GM19467 (cell line): Measurements from ENCODE around the gene EXOC4.
"Not testable (repeated sequence)": the region's sequence is repeated elsewhere in the genome, so short reads cannot be mapped to it uniquely, and the experiment has no call there.

Experiments used
- ATAC-seq: cut with Tn5 transposase; IDR thresholded peaks from one replicate; pipeline ENCODE4 v1.9.1; 2021; ENCODE audit warnings: mild to moderate bottlenecking, moderate library complexity; ENCODE audit not compliant: unreplicated experiment

Gene EXOC4

DNA sequence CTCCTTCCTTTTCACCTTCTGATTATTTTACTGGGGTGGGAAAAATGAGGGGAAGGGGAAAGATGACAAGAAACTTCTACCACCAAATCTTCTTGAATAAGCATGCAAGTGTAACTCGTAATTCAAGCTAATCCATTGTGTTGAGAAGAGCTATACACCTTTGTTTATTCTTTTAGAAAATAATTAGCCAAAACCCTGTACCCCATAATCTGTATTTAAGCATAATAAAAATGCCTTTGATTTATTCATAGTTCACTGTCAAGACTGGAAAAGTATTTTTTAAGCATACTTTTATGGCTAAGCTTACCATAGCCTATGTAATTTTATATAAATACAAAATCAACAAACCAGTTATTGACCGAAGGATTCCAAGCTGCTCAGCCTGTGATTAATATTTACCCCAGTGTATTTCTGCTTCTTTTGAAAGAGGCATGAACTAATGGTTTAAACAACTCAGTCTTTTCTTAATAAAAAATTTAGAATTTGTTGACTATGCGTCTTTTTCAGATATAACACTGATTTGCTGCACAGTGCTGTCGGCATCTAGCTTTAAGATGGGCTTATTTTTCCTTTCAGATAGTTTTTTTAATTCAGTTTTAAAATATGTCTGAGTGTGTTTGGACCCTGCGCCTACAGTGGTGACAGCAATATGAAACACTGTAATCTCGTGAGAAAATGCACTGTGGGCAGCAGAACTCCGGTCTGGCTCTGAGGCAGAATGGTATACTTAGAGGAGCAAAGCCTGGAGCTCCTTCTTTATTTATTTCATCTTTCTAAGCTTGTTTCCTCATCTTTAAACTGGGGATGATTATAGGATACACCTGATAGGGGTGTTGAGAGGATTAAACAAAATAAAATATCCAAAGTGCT, 635.4 kb downstream of the EXOC4 start:
- ATAC-seq, result no peak

DNA sequence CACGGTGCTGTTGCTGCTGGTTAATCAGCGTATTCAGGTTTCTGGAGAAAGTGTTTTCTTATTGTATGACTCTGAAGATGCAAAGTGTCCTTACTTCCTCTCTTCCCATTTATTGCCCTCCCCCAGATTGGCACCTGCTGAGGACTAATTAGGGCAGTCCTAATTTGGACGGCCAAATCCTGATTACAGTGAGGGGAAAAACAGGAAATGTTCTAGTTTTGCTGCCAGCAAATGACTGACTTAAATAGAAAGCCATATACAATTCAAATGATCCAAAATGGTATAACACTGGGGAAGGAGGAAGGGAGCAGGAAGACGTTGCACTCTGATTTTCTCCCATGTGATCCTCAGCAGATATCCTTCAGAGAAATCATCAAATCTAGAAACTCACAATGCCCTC, 651.9 kb downstream of the EXOC4 start:
- no peak for ATAC-seq

DNA sequence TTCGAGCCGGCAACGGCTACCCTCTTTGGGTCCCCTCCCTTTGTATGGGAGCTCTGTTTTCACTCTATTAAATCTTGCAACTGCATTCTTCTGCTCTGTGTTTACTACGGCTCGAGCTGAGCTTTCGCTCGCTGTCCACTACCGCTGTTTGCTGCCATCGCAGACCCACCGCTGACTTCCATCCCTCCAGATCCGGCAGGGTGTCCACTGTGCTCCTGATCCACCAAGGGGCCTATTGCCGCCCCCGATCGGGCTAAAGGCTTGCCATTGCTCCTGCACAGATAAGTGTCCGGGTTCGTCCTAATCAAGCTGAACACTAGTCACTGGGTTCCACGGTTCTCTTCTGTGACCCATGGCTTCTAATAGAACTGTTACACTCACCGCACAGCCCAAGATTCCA, 653.7 kb downstream of the EXOC4 start:
- not testable (repeated sequence) for ATAC-seq

DNA sequence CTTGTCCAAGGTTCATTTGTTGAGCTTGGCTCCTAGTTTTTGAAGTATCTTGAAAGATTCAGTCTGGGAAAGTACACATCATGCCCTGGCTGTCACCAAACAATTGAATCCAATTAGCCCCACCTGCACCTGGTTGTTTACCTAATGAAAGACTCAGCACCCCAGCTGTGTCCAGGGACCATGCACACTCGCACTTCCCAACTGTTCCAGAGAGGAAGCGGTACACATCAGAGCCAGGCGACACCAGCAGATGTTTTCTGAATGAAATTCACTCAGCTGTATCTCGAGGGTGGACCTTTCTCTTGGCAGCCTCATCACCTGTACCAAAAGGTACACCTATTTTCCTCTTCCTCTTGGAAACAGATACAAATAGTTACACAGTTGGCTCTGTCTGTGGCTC, 657.9 kb downstream of the EXOC4 start:
- no peak for ATAC-seq

DNA sequence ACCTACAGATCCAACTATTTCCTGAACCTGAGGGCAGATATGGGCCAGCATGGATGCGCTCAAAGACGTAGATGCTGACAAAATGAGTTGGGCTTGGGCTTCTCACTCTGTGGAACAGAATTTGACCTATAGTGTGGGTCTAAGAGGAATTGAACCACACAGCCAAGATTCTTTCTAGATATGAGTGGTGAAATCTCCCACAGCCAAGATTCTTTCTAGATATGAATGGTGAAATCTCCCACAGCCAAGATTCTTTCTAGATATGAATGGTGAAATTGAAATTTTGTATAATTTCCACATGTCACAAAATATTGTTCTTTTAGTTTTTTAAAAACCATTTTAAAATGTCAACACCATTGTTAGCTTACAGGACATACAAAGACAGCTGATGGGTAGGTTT, 658.8 kb downstream of the EXOC4 start:
- no peak for ATAC-seq

DNA sequence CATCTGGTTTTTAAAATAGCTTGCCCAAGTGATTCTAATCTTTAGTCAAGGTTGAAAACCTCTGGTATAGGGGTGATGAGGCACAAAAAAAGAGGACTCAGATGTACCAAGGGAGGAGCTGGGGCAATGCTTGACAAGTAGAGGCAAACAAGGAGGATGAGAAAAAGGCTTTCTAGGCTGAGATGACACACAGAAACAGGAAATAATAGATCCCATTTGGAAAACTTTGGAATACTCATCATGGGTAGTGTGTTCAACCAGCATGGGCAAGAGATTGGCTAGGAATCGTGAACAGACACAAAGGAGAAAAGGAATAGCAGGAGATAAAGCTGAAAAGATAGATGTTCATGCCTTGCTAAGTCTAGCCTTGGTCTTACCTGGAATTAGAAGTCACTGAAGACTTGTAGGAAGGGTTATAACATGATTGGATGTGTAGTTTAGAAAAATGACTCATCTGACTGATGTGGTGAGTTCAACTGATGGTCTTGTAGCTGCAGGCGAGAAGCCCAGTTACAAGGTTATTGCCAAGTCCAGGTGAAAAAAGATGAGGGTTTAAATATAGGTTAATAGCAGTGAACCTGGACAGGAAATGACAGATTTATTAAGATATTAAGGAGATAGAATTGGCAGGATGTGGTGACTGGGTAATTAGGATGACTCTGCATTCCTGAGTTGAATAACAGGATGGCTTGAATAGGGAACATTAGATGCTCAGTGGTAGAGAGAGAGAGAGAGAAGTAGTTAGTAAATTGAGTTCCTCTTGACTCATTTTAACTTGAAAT, 660.2 kb downstream of the EXOC4 start:
- no peak for ATAC-seq

DNA sequence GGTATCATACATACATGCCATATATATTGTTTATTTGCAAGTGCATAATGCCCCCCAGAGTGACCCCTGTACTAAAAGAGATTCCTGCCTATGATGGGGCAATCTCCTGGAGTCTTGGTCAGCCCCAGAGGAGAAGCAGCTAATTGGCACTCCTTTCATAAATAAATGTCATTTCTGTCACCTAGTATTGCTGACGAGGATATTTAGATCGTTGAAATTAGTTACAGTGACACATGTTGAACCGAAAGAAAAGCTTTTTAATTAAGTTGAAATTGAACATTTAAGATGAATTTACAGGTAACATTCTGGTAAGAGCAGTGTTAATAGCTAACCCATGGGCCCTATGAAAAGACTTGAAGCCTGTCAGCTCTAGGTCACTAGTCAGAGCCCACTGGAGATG, 663.7 kb downstream of the EXOC4 start:
- ATAC-seq, result no peak

DNA sequence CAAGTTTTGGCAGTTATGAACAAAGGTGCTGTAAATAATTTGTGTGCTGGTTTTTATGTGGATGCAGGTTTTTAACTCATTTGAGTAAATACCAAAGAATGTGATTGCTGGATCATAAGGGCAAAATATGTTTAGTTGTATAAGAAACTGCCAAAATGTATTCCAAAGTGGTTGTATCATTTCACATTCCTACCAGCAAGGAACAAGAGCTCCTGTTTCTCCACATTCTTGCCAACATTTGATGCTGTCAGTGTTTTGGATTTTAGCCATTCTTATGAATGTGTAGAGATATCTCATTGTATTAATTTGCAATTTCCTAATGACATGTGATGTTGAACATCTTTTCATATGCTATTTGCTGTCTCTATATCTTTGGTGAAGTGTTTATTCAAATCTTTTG, 666.9 kb downstream of the EXOC4 start:
- no peak for ATAC-seq

DNA sequence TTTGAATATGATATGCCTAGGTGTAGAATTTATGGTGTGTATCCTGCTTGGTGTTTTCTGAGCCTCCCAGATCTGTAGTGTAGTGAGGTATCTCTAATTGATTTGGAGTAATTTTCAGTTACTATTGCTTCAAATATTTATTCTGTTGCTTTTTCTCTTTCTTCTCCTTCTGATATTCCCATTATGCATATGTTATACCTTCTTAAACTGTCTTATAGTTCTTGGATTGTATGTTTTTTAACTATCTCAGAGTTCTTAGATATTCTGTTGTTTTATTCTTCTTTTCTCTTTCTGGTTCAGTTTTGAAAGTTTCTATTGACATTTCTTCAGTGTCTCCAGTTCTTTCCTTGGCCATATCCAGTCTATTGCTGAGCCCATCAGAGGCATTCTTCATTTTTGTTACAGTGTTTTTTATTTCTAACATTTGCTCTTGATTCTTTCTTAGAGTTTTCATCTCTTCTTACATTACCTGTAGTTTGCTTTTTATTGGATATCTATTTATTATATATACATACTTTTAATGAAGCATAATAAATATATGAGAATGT, 668.8 kb downstream of the EXOC4 start:
- no peak for ATAC-seq

DNA sequence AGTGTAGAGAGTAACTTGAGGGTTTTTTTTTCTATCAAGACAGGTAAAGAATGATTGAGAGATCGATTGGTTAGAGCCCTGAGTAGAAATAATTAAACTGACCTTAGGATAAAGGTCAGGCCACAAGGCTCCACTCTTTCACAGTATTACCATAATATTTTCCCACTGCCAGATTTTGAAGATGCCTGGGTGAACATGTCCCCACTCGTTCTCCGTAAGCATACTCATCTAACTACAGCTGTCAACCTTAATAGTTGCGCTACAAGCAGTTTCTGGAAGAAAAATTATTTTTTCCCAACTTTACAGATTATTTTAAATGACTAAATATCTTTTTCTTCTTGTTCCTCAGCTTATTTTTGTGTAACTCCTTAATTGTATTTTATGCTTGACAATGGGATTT, 671.1 kb downstream of the EXOC4 start:
- no peak for ATAC-seq

DNA sequence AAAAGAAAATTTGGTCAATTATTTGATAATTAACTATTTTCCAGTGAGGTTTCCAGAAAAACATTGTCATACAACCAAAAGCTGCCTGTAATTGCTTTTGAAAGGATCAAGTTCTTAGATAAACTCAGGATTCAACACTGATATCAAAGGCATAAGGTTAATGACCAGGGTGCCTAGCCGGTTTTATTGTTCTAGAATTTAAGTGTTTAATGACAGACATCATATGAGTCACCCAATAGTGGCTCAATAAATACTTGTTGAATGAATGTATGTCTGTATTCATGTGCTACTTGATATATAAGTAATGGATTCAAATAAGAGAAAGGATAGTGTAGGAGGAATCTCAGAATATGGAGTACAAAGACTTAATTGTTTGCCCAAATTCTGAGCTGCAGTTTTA, 678.2 kb downstream of the EXOC4 start:
- ATAC-seq, result no peak

DNA sequence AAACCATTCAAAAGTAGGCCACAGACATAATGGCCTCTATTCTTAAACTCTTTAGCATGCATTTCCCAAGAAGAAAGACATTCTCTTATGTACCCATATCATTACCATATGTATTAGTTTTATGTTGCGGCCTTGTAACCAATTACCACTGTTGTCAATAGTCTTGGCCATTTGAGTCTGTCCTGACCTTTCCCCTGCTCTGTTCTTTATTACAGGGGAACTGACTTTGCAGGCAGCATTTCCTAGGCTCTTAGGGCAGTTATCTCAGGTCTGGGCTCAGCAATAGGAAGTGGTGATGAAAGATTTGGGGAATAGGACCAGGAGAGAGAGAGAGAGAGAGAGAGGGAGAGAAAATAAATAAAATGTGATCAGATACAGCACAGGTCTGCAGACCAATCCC, 679.7 kb downstream of the EXOC4 start:
- no peak for ATAC-seq

DNA sequence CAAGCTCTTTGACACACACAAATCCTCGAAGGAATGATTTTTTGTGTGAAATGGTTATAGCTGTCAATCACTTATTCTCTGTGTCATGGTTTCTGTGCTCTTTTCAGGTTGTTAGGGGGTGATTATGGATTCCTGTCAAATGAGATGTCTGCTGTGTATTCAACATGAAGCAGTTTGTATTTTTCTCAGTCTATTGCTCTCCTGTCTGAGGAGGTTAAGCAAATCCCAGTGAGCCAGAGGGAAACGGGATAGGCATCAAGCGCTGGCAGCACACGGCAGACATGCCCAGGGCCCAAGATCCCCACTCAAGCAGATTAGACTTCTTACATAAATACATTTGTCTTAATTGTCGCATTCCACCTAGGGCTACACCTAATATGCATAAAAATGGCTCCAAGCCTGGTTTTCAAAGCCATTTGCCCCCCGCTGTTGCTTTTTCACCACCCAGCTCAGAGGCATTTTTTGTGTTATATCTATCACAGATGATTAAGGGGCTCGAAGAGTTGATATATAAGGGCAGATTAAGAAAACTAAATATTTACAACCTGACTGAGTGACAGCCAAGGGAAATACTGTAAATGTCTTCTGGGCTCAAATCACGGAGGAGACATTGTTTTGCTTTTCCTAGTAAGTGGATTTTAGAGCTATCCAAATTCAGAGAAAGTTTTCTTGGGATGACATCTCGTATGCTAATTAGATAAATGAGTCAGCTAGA, 681.5 kb downstream of the EXOC4 start:
- no peak for ATAC-seq

DNA sequence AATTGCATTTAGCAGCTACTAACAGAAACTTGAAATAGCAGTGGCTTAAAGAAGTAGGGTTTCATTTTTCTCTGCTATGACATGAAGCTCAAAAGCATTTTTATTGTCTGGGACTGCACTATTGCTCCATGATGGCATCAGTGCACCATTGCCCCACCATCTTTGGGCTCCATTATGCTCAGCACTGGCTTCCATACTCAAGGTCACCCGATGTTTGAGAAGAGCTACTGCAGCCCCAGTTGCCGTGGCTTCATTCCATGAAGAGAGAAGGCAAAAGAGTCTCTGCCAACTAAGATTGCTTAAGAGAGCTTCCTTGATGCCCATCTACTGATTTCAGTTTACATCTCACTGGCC, 682.1 kb downstream of the EXOC4 start:
- no peak for ATAC-seq

DNA sequence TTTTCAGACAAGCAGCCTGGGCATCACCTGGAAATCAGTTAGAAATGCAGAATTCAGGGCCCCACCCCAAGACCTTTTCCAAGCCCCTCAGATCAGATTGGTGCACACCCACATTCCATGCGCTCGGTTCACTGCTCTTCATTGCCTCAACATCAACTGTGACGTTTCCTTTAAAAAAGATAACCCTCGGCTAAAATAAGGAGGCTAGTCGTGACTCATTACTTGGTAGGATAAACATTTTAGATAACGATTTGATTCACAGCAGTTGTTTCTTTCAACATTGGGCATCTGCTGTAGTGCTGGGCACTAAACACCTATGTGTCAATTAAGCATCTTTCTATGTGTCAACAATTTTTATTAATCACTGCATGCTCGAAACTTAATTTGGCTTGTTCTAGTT, 683.2 kb downstream of the EXOC4 start:
- no peak for ATAC-seq

DNA sequence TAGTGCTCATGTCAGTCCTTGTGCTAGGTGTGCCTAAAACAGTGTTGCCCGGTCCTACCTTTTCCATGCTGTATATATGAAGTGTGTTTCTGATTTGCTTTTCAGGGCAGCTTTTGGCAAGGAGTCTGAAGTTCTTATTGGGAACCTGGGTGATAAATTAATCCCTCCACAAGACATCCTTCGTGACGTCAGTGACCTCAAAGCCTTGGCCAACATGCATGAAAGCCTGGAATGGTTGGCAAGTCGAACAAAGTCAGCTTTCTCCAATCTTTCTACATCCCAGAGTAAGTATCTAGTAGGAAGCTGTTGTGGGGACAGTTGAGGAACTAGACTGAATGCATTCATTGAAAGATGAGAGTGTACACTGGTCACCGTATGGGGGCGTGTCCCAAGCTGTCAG, 684.9 kb downstream of the EXOC4 start:
- ATAC-seq, result no peak

DNA sequence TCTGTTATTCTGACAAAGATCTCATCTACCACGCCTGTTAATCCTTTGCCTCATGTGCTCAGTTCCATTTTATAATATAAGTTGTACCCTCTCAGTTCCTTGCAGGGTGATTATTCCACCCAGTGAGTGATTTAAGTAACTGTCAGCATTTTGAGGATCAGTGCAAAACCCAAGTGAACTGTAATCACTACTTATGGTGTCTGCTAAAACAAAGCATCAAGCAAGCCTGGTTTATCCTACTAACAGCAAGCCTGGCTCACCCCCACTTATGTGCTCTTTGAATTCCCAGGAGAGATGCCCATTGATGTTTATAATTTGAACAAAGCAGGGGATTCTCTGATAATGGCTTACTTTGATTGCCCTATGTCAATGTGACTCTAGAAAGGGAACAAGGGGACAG, 687.5 kb downstream of the EXOC4 start:
- no peak for ATAC-seq

DNA sequence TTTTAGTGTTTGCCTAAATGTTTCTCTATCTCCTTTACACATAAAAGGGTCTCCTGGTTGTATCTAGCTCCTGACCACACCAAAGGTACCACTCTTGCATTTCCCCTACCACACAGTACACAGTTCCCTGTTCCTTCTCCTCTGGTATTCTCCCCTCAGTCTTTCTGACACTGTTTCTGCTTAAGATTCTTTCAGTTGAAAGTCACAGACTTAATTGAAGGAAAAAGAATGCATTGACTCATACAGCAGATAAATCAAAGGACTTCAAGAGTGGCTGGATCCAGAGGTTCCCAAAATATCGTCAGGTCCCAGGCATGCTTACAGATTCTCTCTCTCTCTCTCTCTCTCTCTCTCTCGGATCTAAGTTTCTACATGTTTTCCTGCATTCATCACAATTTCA, 688.6 kb downstream of the EXOC4 start:
- no peak for ATAC-seq

DNA sequence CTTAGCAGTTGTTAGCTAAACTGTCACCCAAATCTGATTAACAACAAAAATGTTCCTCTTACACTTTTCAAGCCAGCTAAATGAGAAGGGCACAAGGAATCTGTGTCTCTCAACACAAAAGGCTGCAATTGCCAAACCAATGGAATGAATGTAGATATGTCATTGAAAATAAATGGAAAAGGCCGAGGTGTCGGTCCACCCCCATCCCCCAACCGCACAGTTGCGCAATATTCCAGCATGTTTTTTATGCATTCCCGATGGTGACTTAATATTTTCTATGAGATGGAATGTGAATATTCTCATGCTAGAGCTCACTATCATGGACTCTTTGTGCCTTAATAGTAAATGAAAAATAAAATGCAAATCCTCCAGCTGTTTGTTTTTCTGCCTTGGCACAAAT, 692.6 kb downstream of the EXOC4 start:
- ATAC-seq, result no peak

DNA sequence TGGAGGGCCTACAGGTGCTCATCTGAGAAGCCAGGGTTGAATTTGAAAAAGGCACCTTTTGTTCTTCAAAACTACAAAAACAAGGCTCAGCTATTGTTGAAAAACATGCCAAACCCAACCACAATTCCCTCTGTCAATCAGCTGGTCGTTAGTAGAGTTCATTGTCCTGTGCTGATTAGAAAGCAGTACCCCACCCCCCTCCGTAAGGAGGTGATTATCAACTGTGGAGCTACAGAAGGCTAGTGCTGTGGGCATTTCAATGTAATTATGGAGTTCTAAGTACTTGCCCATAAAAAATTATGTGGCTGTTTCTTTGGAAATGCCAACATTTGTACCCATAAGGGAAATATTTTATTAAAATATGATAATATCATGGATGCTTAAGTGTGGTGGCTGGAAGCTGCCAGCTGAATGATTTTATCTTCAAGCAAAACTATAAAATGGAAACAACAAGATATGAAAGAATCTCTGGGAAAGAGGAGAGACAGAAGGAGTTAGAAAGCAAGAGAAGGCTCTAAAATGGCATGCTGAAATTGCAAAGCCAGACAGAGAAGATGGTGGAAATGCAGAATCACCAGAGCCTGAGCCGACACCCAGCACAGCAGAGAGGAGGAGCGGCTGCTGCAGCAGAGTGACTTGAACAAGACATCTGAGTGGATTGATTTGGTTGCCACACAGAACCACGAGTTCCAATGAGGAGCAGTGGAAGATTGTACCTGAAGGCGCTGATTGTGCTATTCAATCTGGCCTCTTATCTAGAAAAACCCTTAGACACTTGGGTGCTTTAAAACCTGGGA, 694.8 kb downstream of the EXOC4 start:
- no peak for ATAC-seq

DNA sequence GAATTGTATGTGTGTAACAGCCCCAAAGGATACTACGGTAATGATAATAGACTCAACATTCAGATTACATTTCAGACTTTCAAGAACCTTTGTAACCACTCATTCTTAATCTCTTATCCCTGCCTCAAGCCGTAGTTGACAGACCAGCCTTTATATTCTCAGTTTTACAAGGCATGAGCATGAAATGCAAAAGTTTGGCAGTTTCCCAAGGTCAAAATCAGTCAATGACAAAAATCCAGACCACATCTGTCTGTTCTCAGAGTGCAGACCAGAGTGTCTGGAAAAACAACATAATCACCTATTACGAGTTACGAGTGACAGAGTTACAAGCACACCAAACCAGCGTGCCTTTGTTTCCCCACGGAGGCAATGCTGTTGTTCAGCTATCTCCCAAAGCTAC, 695.7 kb downstream of the EXOC4 start:
- no peak for ATAC-seq
